ENCODE data around the gene MAN2A2. TPM values are rescaled to one million over a fixed set of nuclear protein-coding genes. Genes with fewer than 3 reads are reported as not detected.

Gene MAN2A2
- total and polyA plus RNA-seq, 2 of the 8 experiments (the other 6 are each of a cell fraction or from before 2014, with no cell fraction given): 23.1 to 29.7 TPM

- no peak for TF ChIP-seq CTCF (IDR thresholded peaks at IDR 0.05; ENCODE audit: control extremely low read depth in 1 of 3, insufficient read depth in 1 of 3, low read depth in 1 of 3, low read length in 3 of 3)
- no peak for TF ChIP-seq POLR2AphosphoS5 (IDR thresholded peaks at IDR 0.05; ENCODE audit: low read depth, low read length)
- TF ChIP-seq MAFK (IDR thresholded peaks at IDR 0.05; ENCODE audit: low read depth, low read length): no peak
These were observed 39.1 kb upstream of the MAN2A2 start (continued) for GRCh38 chr15:90863987-90864386.
